H1 (cell line): ENCODE data around the gene RORB. TPM values are rescaled to one million over a fixed set of nuclear protein-coding genes. Genes with fewer than 3 reads are reported as not detected.

Source experiments
- CTCF ChIA-PET: fragments of 300-600 bp; sonication (Branson Sonifier 250); formaldehyde crosslinking; loops from one replicate; lab custom pipeline; 2021; ENCODE audit not compliant: partially characterized antibody; lab: Charles Lee
- POLR2A ChIA-PET: fragments of 300-600 bp; sonication (Branson Sonifier 250); formaldehyde crosslinking; loops from one replicate; lab custom pipeline; 2021; ENCODE audit warnings: inconsistent platforms; ENCODE audit not compliant: partially characterized antibody; lab: Charles Lee
- DNase-seq, 2 experiments: peaks; one replicate each; pipeline versions ENCODE4 v3.0.0 to v3.0.0-alpha.2; 2010 to 2022; ENCODE audit warnings: low spot score in 2 of 2, low read depth in 1 of 2, mixed read lengths in 1 of 2
- FAIRE-seq: peaks from 2 replicates; lab custom pipeline; 2011; peaks lifted over from hg19 to GRCh38; lab: Jason Lieb, UNC
- H2AFZ ChIP-seq: 2 replicates; pipeline ENCODE4 v1.8.1; 2012; ENCODE audit warnings: low read length, inconsistent platforms
- H2AK5ac ChIP-seq: 2 replicates; pipeline ENCODE4 v1.6.1; 2013; ENCODE audit warnings: low read depth, low read length
- H2BK120ac ChIP-seq: replicated peaks from 2 replicates; pipeline ENCODE3; 2013; ENCODE audit warnings: low read depth, low read length, inconsistent platforms
- H2BK12ac ChIP-seq: 2 replicates; pipeline ENCODE4 v1.6.1; 2013; ENCODE audit warnings: low read depth, low read length
- H2BK15ac ChIP-seq: 2 replicates; pipeline ENCODE4 v1.6.1; 2013; ENCODE audit warnings: low read length
- H2BK20ac ChIP-seq: 2 replicates; pipeline ENCODE4 v1.6.1; 2013; ENCODE audit warnings: low read length
- H2BK5ac ChIP-seq: 2 replicates; pipeline ENCODE4 v1.6.1; 2013; ENCODE audit warnings: low read depth, low read length
- H3K14ac ChIP-seq: 2 replicates; pipeline ENCODE4 v1.6.1; 2013; ENCODE audit warnings: inconsistent platforms; ENCODE audit not compliant: insufficient read length
- H3K18ac ChIP-seq: 2 replicates; pipeline ENCODE4 v1.6.1; 2013; ENCODE audit warnings: low read length; ENCODE audit errors: extremely low read depth
- H3K23ac ChIP-seq: 2 replicates; pipeline ENCODE4 v1.6.1; 2013; ENCODE audit warnings: inconsistent platforms; ENCODE audit not compliant: insufficient read length
- H3K23me2 ChIP-seq: 2 replicates; pipeline ENCODE4 v1.6.1; 2013; ENCODE audit warnings: low read depth, low read length
- H3K27ac ChIP-seq: 2 replicates; pipeline ENCODE4 v1.6.1; 2011; ENCODE audit warnings: low read depth, low read length, inconsistent platforms
- H3K27me3 ChIP-seq, 4 experiments: replicated peaks in 1 of 4; 1 replicate in 1 of 4; 2 replicates in 3 of 4; pipeline versions ENCODE4 v1.6.1 to v1.8.1; 2011 to 2013; ENCODE audit warnings: low read length in 3 of 4, mild to moderate bottlenecking in 3 of 4, inconsistent platforms in 2 of 4, mixed read lengths in 2 of 4, moderate library complexity in 1 of 4; ENCODE audit not compliant: control insufficient read depth in 3 of 4, insufficient read depth in 3 of 4; ENCODE audit errors: extremely low read depth in 1 of 4
- H3K36me3 ChIP-seq, 4 experiments: 2 replicates each; pipeline versions ENCODE4 v1.6.1 to v1.8.1; 2011 to 2013; ENCODE audit warnings: mild to moderate bottlenecking in 4 of 4, low read length in 3 of 4, moderate library complexity in 2 of 4, control low read depth in 1 of 4, inconsistent platforms in 1 of 4; ENCODE audit not compliant: insufficient read depth in 4 of 4, control insufficient read depth in 2 of 4
- H3K4ac ChIP-seq: replicated peaks from 2 replicates; pipeline ENCODE3; 2013; ENCODE audit warnings: low read length, low read depth, mixed read lengths, inconsistent platforms; ENCODE audit not compliant: insufficient read length
- H3K4me1 ChIP-seq, 4 experiments: replicated peaks in 1 of 4; 1 replicate in 1 of 4; 2 replicates in 3 of 4; pipeline versions ENCODE4 v1.6.1 to v1.8.1; 2011 to 2013; ENCODE audit warnings: low read length in 3 of 4, inconsistent platforms in 2 of 4, mixed read lengths in 1 of 4; ENCODE audit not compliant: insufficient read depth in 4 of 4, control insufficient read depth in 3 of 4
- H3K4me2 ChIP-seq, 2 experiments: 2 replicates each; pipeline versions ENCODE4 v1.6.1 to v1.8.1; 2011 to 2013; ENCODE audit warnings: low read depth in 2 of 2, low read length in 2 of 2, control low read depth in 1 of 2, inconsistent platforms in 1 of 2, mild to moderate bottlenecking in 1 of 2; ENCODE audit not compliant: insufficient read depth in 1 of 2
- H3K4me3 ChIP-seq, 4 experiments: fragments of 200-600, 300-600 bp in 1 of 4; sonication (generic), shearing (Covaris generic), sonication (Bioruptor Twin) in 1 of 4; 2 replicates each; pipeline versions ENCODE4 v1.5.1 to v1.8.1; 2011 to 2016; ENCODE audit warnings: low read length in 4 of 4, low read depth in 3 of 4, control low read depth in 2 of 4, inconsistent platforms in 2 of 4, mild to moderate bottlenecking in 2 of 4, mixed read lengths in 1 of 4, moderate library complexity in 1 of 4; ENCODE audit not compliant: insufficient read depth in 2 of 4; ENCODE audit errors: extremely low read depth in 1 of 4
- H3K56ac ChIP-seq: replicated peaks from 2 replicates; pipeline ENCODE3; 2013; ENCODE audit warnings: low read depth, mild to moderate bottlenecking, mixed read lengths, low read length, inconsistent platforms; ENCODE audit not compliant: insufficient read length
- H3K79me1 ChIP-seq: 2 replicates; pipeline ENCODE4 v1.6.1; 2013; ENCODE audit warnings: low read depth, low read length, control low read depth
- H3K79me2 ChIP-seq, 2 experiments: 2 replicates each; pipeline versions ENCODE4 v1.6.1 to v1.8.1; 2012 to 2013; ENCODE audit warnings: low read length in 2 of 2, mild to moderate bottlenecking in 2 of 2, inconsistent platforms in 1 of 2; ENCODE audit not compliant: insufficient read depth in 2 of 2, control insufficient read depth in 1 of 2
- H3K9ac ChIP-seq, 4 experiments: replicated peaks in 1 of 4; 1 replicate in 1 of 4; 2 replicates in 3 of 4; pipeline versions ENCODE4 v1.6.1 to v1.8.1; 2011 to 2013; ENCODE audit warnings: low read depth in 3 of 4, low read length in 3 of 4, control low read depth in 2 of 4, mild to moderate bottlenecking in 2 of 4, moderate library complexity in 2 of 4, inconsistent platforms in 1 of 4; ENCODE audit errors: extremely low read depth in 1 of 4
- H3K9me3 ChIP-seq, 2 experiments: 2 replicates each; pipeline versions ENCODE4 v1.6.1 to v1.8.1; 2012 to 2013; ENCODE audit warnings: mild to moderate bottlenecking in 2 of 2, moderate library complexity in 2 of 2, control low read depth in 1 of 2, inconsistent platforms in 1 of 2, low read depth in 1 of 2, low read length in 1 of 2, mixed read lengths in 1 of 2; ENCODE audit not compliant: insufficient read depth in 2 of 2
- H4K20me1 ChIP-seq, 2 experiments: replicated peaks in 1 of 2; 2 replicates each; pipeline versions ENCODE3 to v1.8.1; 2011 to 2013; ENCODE audit warnings: inconsistent platforms in 2 of 2, low read length in 2 of 2, mild to moderate bottlenecking in 1 of 2; ENCODE audit not compliant: insufficient read depth in 2 of 2, control insufficient read depth in 1 of 2
- H4K5ac ChIP-seq: 2 replicates; pipeline ENCODE4 v1.6.1; 2013; ENCODE audit warnings: low read length, low read depth, mixed read lengths, inconsistent platforms; ENCODE audit not compliant: insufficient read length
- H4K8ac ChIP-seq: 2 replicates; pipeline ENCODE4 v1.8.0; 2013; ENCODE audit warnings: mild to moderate bottlenecking, moderate library complexity, low read length, inconsistent platforms; ENCODE audit not compliant: insufficient read depth; ENCODE audit errors: extremely low read depth
- H4K91ac ChIP-seq: replicated peaks from 2 replicates; pipeline ENCODE3; 2013; ENCODE audit warnings: low read length, mixed read lengths, inconsistent platforms; ENCODE audit not compliant: insufficient read length
- CBX5 ChIP-seq: fragments of 300-800, 300-1000 bp; sonication (generic); IDR thresholded peaks from 2 replicates; pipeline ENCODE4 v1.7.1; 2016; ENCODE audit warnings: antibody characterized with exemption, low read length, low read depth
- HDAC2 ChIP-seq, 2 experiments: fragments of 300-600 bp in 1 of 2; sonication (generic) in 1 of 2; IDR thresholded peaks; 2 replicates each; pipeline ENCODE4 v1.6.1; 2011 to 2012; ENCODE audit warnings: low read depth in 2 of 2, low read length in 2 of 2, mild to moderate bottlenecking in 2 of 2, moderate library complexity in 2 of 2, borderline replicate concordance in 1 of 2, inconsistent platforms in 1 of 2
- POLR2A ChIP-seq, 2 experiments: IDR thresholded peaks; 1 replicate in 1 of 2; 2 replicates in 1 of 2; pipeline ENCODE4 v1.6.1; 2011; ENCODE audit warnings: low read depth in 2 of 2, low read length in 2 of 2, mild to moderate bottlenecking in 2 of 2; ENCODE audit errors: control extremely low read depth in 1 of 2
- RBBP5 ChIP-seq: IDR thresholded peaks from 2 replicates; pipeline ENCODE4 v1.7.1; 2012; ENCODE audit warnings: low read depth, mild to moderate bottlenecking, inconsistent platforms, low read length, moderate library complexity, borderline replicate concordance
- SAP30 ChIP-seq: fragments of 300-600 bp; sonication (generic); IDR thresholded peaks from 2 replicates; pipeline ENCODE4 v1.7.1; 2012; ENCODE audit warnings: low read length, moderate library complexity, mild to moderate bottlenecking, inconsistent platforms; ENCODE audit not compliant: insufficient read depth, insufficient replicate concordance
- SP4 ChIP-seq: IDR thresholded peaks from 2 replicates; pipeline ENCODE4 v1.6.1; 2012; ENCODE audit warnings: low read length, inconsistent platforms
- TBP ChIP-seq: IDR thresholded peaks from 2 replicates; pipeline ENCODE4 v1.6.1; 2011; ENCODE audit warnings: low read depth, low read length, improper control_type of control experiment
- TEAD4 ChIP-seq: IDR thresholded peaks from 2 replicates; pipeline ENCODE4 v1.6.1; 2012; ENCODE audit warnings: low read depth, low read length, inconsistent platforms, mixed read lengths
- YY1 ChIP-seq: IDR thresholded peaks from 2 replicates; pipeline ENCODE4 v1.6.1; 2011; ENCODE audit warnings: low read depth, mild to moderate bottlenecking, low read length
- ZNF274 ChIP-seq: IDR thresholded peaks from 2 replicates; pipeline ENCODE4 v1.7.0; 2012; ENCODE audit warnings: low read length, borderline replicate concordance; ENCODE audit errors: extremely low read depth
- WGBS, 2 experiments: shearing (Covaris generic) in 1 of 2; methylation state at CpG; one replicate each; pipeline versions ENCODE4 v1.1.6 to v1.1.7; 2013 to 2015; ENCODE audit warnings: low lambda C conversion rate in 2 of 2, mixed read lengths in 2 of 2, inconsistent platforms in 1 of 2, low coverage in 1 of 2, missing lambda C conversion rate in 1 of 2; ENCODE audit not compliant: insufficient replicate concordance in 2 of 2, insufficient coverage in 1 of 2, insufficient read length in 1 of 2; ENCODE audit errors: extremely low coverage in 1 of 2, missing lambda C conversion rate in 1 of 2; 5-methylcytosine and 5-hydroxymethylcytosine counted together
- polyA plus RNA-seq, 7 experiments: library from polyadenylated mRNA; depleted of rRNA in 3 of 7; stranded (reverse) in 5 of 7; unstranded in 2 of 7; fragments of >200 nt in 5 of 7; fragments of 200-250 nt in 2 of 7; gene quantifications; 1 replicate in 5 of 7; 2 replicates in 1 of 7; 4 replicates in 1 of 7; pipeline versions ENCODE4 v1.2.1 to v1.2.3, GENCODE V29; 2011 to 2013; ENCODE audit warnings: missing spikeins in 2 of 7, mixed read lengths in 2 of 7
- total RNA-seq: library from RNA; stranded (reverse); fragmentation: NEBNext Ultra II Directional; extraction: Animal tissue kit (Norgen Biotek cat#: 25700); gene quantifications from 2 replicates; pipeline ENCODE4 v1.2.1, GENCODE V29; 2021

Gene RORB
- total and polyA plus RNA-seq, 2 of the 8 experiments (the other 6 are each of a cell fraction or from before 2014, with no cell fraction given): 2.3 to 7.1 TPM

DNA sequence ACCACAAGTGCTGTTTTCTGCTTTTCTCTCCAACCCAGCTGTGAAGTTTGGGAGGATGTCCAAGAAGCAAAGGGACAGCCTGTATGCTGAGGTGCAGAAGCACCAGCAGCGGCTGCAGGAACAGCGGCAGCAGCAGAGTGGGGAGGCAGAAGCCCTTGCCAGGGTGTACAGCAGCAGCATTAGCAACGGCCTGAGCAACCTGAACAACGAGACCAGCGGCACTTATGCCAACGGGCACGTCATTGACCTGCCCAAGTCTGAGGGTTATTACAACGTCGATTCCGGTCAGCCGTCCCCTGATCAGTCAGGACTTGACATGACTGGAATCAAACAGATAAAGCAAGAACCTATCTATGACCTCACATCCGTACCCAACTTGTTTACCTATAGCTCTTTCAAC lies 145.2 kb downstream of the RORB start:
- Histone ChIP-seq H3K14ac (no peak overlapping the region), H4K20me1 (no peaks in the 10 kb centered on the region), H3K23ac (no peak overlapping the region), H3K18ac (no peak overlapping the region), H3K4me1 (no peaks in the 10 kb centered on the region; a peak in 1 of 7 replicates), H3K23me2 (no peaks in the 10 kb centered on the region), H4K8ac (peak overlapping the region; percentile 80; the same call in 1 of the 2 replicates), H3K9me3 (no peaks in the 10 kb centered on the region), H4K5ac (no peak overlapping the region), H2AK5ac (no peak overlapping the region), H3K56ac (no peak overlapping the region), H2BK20ac (no peak overlapping the region), H3K27ac (no peak overlapping the region), H4K91ac (no peak overlapping the region), H2BK120ac (no peak overlapping the region), H2BK12ac (0 out of 2 replicates have a peak overlapping the region, but pooled peaks have one; percentile 6), H3K9ac (no peak overlapping the region), H3K27me3 (no peaks in the 10 kb centered on the region; a peak in 1 of 7 replicates), H3K36me3 (no peaks in the 10 kb centered on the region), H3K4me2 (no peak overlapping the region), H3K4ac (no peak overlapping the region), H2AFZ (no peak overlapping the region), H3K4me3 (no peak overlapping the region), H3K79me1 (no peaks in the 10 kb centered on the region), H2BK5ac (no peak overlapping the region), H3K79me2 (no peaks in the 10 kb centered on the region), H2BK15ac (no peak overlapping the region)
- TF ChIP-seq TEAD4 (no peak), CBX5 (no peak), ZNF274 (no peak), POLR2A (IDR thresholded peaks at IDR 0.05; ENCODE audit: control extremely low read depth in 1 of 2, low read depth in 2 of 2, low read length in 2 of 2) (no peak), TBP (no peak), SAP30 (no peak), YY1 (no peak), RBBP5 (no peak), SP4 (no peak), HDAC2 (IDR thresholded peaks at IDR 0.05; ENCODE audit: borderline replicate concordance in 1 of 2, low read depth in 2 of 2, low read length in 2 of 2) (no peak)
- DNase-seq: no peak
- POLR2A ChIA-PET: no interaction called here
- CTCF ChIA-PET: interaction anchor here (2.2 to 2.5 kb wide), 4 partner anchors 9 to 510 kb away, joined by 5 to 10 read pairs (median 8); no protein-coding TSS in a partner anchor
- WGBS, 2 experiments: 96% methylated on average over 12 of the region's 12 CpGs; no CpG with 5 or more reads in 1 of the 2 experiments
- no peak for FAIRE-seq
